BE2C (cell line): Measurements from ENCODE around the gene DRD2.

Experiments
- DNase-seq: peaks from one replicate; pipeline ENCODE4 v3.0.0-alpha.2; 2020
- H3K27me3 ChIP-seq: fragments of 250-450 bp; sonication (Bioruptor Pico); 2 replicates; pipeline ENCODE4 v1.5.1; 2020; ENCODE audit warnings: mild to moderate bottlenecking
- H3K36me3 ChIP-seq: fragments of 250-450 bp; sonication (Bioruptor Pico); 2 replicates; pipeline ENCODE4 v1.5.1; 2020; ENCODE audit warnings: mild to moderate bottlenecking
- H3K4me1 ChIP-seq: fragments of 250-450 bp; sonication (Bioruptor Pico); 2 replicates; pipeline ENCODE4 v1.5.1; 2020
- H3K4me3 ChIP-seq: 2 replicates; pipeline ENCODE4 v1.5.1; 2011; ENCODE audit warnings: low read depth, low read length
- H3K9me3 ChIP-seq: fragments of 250-450 bp; sonication (Bioruptor Pico); 2 replicates; pipeline ENCODE4 v1.5.1; 2020
- TF ChIP-seq, protein P1 (sequence below): IDR thresholded peaks from 2 replicates; pipeline ENCODE4 v1.5.1; 2012; ENCODE audit warnings: mild to moderate bottlenecking, low read depth, low read length

Gene DRD2

DNA sequence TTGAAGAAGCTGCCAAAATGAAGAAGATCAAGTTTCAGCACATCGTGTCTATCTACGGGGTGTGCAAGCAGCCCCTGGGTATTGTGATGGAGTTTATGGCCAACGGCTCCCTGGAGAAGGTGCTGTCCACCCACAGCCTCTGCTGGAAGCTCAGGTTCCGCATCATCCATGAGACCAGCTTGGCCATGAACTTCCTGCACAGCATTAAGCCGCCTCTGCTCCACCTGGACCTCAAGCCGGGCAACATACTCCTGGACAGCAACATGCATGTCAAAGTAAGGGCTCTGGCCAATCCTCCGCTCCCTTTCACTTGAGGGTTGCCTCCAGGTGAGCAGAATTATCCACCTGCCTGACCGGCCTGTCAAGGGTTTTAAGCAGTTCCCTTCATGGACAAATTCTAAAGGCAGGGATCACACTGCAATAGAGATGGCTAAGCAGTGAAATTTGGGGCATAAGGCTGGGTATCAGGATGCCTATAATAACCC, 81.7 kb downstream of the DRD2 start:
- H3K27me3 ChIP-seq: no peaks in the 10 kb centered on the region
- H3K4me3 ChIP-seq: no peak overlapping the region

DNA sequence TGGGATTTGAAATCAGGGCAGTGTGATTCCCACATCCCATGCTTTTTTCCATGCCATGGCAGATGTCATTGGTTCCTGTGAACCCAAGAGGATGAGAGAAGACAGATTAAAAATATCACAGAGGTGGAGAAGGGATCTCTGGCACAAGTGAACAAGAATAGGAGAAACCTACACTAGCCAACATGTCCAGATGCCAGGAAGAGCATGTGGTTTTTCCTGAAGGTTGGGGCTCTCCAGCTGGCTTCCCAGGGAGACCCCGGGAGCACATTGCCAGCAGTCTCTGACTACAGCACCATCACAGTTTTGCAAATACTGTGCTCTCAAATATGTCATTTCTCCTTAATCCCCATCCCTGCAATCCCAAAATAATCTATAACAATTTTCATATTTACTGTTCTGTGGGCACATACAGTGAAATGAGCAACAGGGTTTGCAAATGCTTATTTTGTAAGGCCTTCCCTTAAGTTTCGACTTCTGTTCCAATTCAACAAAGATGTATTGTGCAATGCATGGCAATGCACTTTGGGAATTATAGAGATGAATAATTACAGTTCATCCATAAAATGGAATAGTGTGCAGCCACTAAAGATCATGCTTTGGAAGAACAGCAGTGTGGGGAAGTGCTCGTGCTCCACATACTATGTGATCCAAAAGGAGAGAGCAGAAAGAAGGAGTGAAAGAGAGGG, 82.8 kb downstream of the DRD2 start:
- H3K9me3 ChIP-seq: no peaks in the 10 kb centered on the region; the same call in 1 of the 2 replicates
- no peaks in the 10 kb centered on the region for H3K4me1 ChIP-seq
- no peaks in the 10 kb centered on the region for H3K36me3 ChIP-seq
- no peak overlapping the region for H3K4me3 ChIP-seq
- H3K27me3 ChIP-seq: no peaks in the 10 kb centered on the region
- TF ChIP-seq, protein P1, sequence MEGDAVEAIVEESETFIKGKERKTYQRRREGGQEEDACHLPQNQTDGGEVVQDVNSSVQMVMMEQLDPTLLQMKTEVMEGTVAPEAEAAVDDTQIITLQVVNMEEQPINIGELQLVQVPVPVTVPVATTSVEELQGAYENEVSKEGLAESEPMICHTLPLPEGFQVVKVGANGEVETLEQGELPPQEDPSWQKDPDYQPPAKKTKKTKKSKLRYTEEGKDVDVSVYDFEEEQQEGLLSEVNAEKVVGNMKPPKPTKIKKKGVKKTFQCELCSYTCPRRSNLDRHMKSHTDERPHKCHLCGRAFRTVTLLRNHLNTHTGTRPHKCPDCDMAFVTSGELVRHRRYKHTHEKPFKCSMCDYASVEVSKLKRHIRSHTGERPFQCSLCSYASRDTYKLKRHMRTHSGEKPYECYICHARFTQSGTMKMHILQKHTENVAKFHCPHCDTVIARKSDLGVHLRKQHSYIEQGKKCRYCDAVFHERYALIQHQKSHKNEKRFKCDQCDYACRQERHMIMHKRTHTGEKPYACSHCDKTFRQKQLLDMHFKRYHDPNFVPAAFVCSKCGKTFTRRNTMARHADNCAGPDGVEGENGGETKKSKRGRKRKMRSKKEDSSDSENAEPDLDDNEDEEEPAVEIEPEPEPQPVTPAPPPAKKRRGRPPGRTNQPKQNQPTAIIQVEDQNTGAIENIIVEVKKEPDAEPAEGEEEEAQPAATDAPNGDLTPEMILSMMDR: no peak
- DNase-seq: no peak

More for the DNA sequence above, 81.7 kb downstream of the DRD2 start:
- Histone ChIP-seq H3K9me3 (no peaks in the 10 kb centered on the region; the same call in 1 of the 2 replicates), H3K4me1 (no peaks in the 10 kb centered on the region), H3K36me3 (no peaks in the 10 kb centered on the region)
- DNase-seq: no peak
- TF ChIP-seq, protein P1: no peak

DNA sequence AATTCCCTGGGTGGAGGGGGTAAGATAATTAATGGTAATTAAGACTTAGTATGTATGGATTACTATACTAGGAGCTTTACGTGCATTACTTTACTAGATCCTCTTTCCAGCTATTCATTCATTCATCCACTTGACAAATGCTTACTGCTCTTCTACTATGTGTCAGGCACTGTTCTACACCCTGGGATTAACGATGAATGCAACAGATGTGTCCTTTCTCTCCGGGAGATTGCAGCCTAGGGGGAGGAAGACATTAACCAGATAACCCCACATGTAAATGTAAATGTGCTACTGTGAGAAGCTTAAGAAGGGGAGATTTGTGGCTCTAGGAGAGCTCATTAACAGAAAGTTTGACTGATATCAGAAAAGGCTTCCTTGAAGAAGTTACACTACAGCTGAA, 85.9 kb downstream of the DRD2 start:
- Histone ChIP-seq H3K4me1 (no peaks in the 10 kb centered on the region), H3K9me3 (no peaks in the 10 kb centered on the region; the same call in 1 of the 2 replicates), H3K4me3 (no peak overlapping the region), H3K27me3 (no peaks in the 10 kb centered on the region), H3K36me3 (no peaks in the 10 kb centered on the region)
- DNase-seq: no peak
- TF ChIP-seq, protein P1: no peak

DNA sequence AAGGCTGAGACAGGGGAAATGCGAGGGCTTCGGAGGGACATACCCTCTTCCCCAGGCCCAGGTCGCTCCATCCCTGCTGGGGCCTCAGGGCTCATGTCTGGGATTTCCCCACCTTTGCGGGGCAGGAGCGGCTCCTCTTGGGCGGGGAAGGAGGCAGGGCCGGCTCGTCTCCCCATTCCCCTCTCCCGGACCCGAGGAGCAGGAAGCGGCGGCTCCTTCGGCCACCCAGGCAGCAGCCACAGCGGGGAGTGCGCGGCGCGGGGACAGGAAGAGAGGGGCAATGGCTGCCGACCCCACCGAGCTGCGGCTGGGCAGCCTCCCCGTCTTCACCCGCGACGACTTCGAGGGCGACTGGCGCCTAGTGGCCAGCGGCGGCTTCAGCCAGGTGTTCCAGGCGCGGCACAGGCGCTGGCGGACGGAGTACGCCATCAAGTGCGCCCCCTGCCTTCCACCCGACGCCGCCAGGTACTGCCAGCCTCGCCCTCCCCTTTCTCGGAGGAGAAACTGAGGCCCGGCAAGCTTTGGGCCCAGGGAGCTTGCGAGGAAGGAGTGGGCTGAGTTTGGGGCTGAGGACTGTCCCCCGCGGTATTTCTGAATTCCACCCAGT, 87.5 kb downstream of the DRD2 start, which contains the start of gene ANKK1:
Gene ANKK1, plus strand, starts transcription at position 175 of the 607 bp plus-strand sequence. Its CDS starts 106 bp downstream, at position 281.
- no peak within 1 kb of the TSS for H3K4me3 ChIP-seq
- no peaks in the 10 kb centered on the region for H3K27me3 ChIP-seq
- no peaks in the 10 kb centered on the region for H3K4me1 ChIP-seq
- no peak for DNase-seq
- no peaks in the 10 kb centered on the region; the same call in 1 of the 2 replicates for H3K9me3 ChIP-seq
- TF ChIP-seq, protein P1: no peak
- no peaks in the 10 kb centered on the region for H3K36me3 ChIP-seq

DNA sequence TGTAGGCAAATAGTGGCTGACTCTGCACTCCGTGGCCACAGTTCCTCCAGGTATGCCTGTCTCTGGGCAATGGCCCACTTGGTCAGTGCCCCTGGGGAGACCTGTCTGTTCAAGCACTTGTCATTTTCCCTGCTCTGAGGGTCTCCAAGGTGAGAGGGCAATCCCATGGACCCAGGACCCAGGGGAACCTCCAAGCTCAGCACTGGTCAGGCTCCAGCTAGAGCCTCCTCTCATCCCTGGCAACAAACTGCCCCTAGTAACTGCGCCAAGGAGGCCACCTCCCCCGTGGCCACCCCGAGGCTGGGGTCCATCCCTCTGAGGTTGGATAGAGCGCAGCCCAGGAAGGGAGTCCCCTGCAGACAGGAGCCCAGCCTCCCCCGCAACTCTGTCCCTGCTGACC, 88.3 kb downstream of the DRD2 start:
- no peak overlapping the region for H3K4me3 ChIP-seq
- H3K9me3 ChIP-seq: no peaks in the 10 kb centered on the region; the same call in 1 of the 2 replicates
- no peaks in the 10 kb centered on the region for H3K36me3 ChIP-seq
- TF ChIP-seq, protein P1: no peak
- DNase-seq: no peak
- no peaks in the 10 kb centered on the region for H3K4me1 ChIP-seq
- no peaks in the 10 kb centered on the region for H3K27me3 ChIP-seq

DNA sequence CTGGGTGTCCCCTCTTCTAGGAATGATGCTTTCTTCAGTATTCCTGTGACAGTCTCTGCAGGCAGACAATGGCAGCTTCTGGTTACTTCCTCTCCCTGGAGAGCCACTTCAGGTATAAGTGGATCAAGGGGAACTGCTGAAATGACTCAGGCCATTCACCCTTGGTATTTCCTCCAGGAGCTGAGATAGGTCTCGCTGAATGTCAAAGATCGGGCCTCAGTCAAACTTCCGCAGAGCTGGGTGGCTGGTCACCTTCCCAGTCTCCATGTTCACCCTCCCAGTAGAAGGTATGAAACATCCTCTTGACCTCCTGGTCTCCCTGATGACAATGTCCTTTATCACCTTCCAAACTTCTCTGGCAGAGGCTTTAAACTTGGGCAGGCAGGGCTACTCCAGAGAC, 89.4 kb downstream of the DRD2 start:
- Histone ChIP-seq H3K27me3 (no peaks in the 10 kb centered on the region), H3K4me1 (no peaks in the 10 kb centered on the region), H3K36me3 (no peaks in the 10 kb centered on the region), H3K9me3 (no peaks in the 10 kb centered on the region; the same call in 1 of the 2 replicates), H3K4me3 (no peak overlapping the region)
- TF ChIP-seq, protein P1: no peak
- DNase-seq: no peak
